GM18909 (cell line): ENCODE data around the gene LRP8.
A peak's percentile ranks its signal among the peaks of the same experiment; 100 is the strongest.

ENCODE experiments used
- ATAC-seq: cut with Tn5 transposase; IDR thresholded peaks from one replicate; pipeline ENCODE4 v1.9.1; 2021; ENCODE audit warnings: mild to moderate bottlenecking; ENCODE audit not compliant: unreplicated experiment, poor library complexity

LRP8 gene

GRCh38 chr1:53328009-53328461 lies at the start of gene LRP8:
TSS of gene LRP8 (minus strand) at chr1:53328070. CDS start at chr1:53327912, 158 bp downstream.
- peak; percentile 35 for ATAC-seq

GRCh38 chr1:53377438-53377841 lies 49.6 kb upstream of the LRP8 start:
- ATAC-seq, result no peak

GRCh38 chr1:53376742-53377437 lies 49.0 kb upstream of the LRP8 start:
- no peak for ATAC-seq

GRCh38 chr1:53376041-53376461 lies 48.2 kb upstream of the LRP8 start:
- no peak for ATAC-seq

GRCh38 chr1:53375440-53375839 lies 47.6 kb upstream of the LRP8 start:
- ATAC-seq, result no peak

GRCh38 chr1:53373246-53373645 lies 45.4 kb upstream of the LRP8 start:
- no peak for ATAC-seq

- no peak for ATAC-seq
Measured at GRCh38 chr1:53372501-53372951, 44.7 kb upstream of the LRP8 start.

GRCh38 chr1:53371851-53372250 lies 44.0 kb upstream of the LRP8 start:
- ATAC-seq, result no peak

GRCh38 chr1:53371121-53371666 lies 43.3 kb upstream of the LRP8 start:
- no peak for ATAC-seq

- ATAC-seq, result no peak
Measured at GRCh38 chr1:53370369-53370961, 42.6 kb upstream of the LRP8 start.

- no peak for ATAC-seq
Measured at GRCh38 chr1:53369761-53370160, 41.9 kb upstream of the LRP8 start.

GRCh38 chr1:53369034-53369750 lies 41.3 kb upstream of the LRP8 start:
- no peak for ATAC-seq

- no peak for ATAC-seq
Measured at GRCh38 chr1:53368314-53369033, 40.6 kb upstream of the LRP8 start.

GRCh38 chr1:53367503-53368313 lies 39.8 kb upstream of the LRP8 start:
- ATAC-seq, result peak; percentile 86

GRCh38 chr1:53366901-53367502 lies 39.1 kb upstream of the LRP8 start:
- no peak for ATAC-seq

GRCh38 chr1:53365437-53366063 lies 37.7 kb upstream of the LRP8 start:
- ATAC-seq, result no peak

- ATAC-seq, result no peak
Measured at GRCh38 chr1:53362851-53363642, 35.2 kb upstream of the LRP8 start.

GRCh38 chr1:53362270-53362669 lies 34.4 kb upstream of the LRP8 start:
- ATAC-seq, result no peak
